H1 (cell line): ENCODE data around the gene ZNF512B. TPM values are rescaled to one million over a fixed set of nuclear protein-coding genes. Genes with fewer than 3 reads are reported as not detected.

ENCODE experiments used
- CTCF ChIA-PET: fragments of 300-600 bp; sonication (Branson Sonifier 250); formaldehyde crosslinking; loops from one replicate; lab custom pipeline; 2021; ENCODE audit not compliant: partially characterized antibody; lab: Charles Lee
- POLR2A ChIA-PET: fragments of 300-600 bp; sonication (Branson Sonifier 250); formaldehyde crosslinking; loops from one replicate; lab custom pipeline; 2021; ENCODE audit warnings: inconsistent platforms; ENCODE audit not compliant: partially characterized antibody; lab: Charles Lee
- DNase-seq, 2 experiments: peaks; one replicate each; pipeline versions ENCODE4 v3.0.0 to v3.0.0-alpha.2; 2010 to 2022; ENCODE audit warnings: low spot score in 2 of 2, low read depth in 1 of 2, mixed read lengths in 1 of 2
- FAIRE-seq: peaks from 2 replicates; lab custom pipeline; 2011; peaks lifted over from hg19 to GRCh38; lab: Jason Lieb, UNC
- H2AFZ ChIP-seq: 2 replicates; pipeline ENCODE4 v1.8.1; 2012; ENCODE audit warnings: low read length, inconsistent platforms
- H2AK5ac ChIP-seq: 2 replicates; pipeline ENCODE4 v1.6.1; 2013; ENCODE audit warnings: low read depth, low read length
- H2BK120ac ChIP-seq: replicated peaks from 2 replicates; pipeline ENCODE3; 2013; ENCODE audit warnings: low read depth, low read length, inconsistent platforms
- H2BK12ac ChIP-seq: 2 replicates; pipeline ENCODE4 v1.6.1; 2013; ENCODE audit warnings: low read depth, low read length
- H2BK15ac ChIP-seq: 2 replicates; pipeline ENCODE4 v1.6.1; 2013; ENCODE audit warnings: low read length
- H2BK20ac ChIP-seq: 2 replicates; pipeline ENCODE4 v1.6.1; 2013; ENCODE audit warnings: low read length
- H2BK5ac ChIP-seq: 2 replicates; pipeline ENCODE4 v1.6.1; 2013; ENCODE audit warnings: low read depth, low read length
- H3K14ac ChIP-seq: 2 replicates; pipeline ENCODE4 v1.6.1; 2013; ENCODE audit warnings: inconsistent platforms; ENCODE audit not compliant: insufficient read length
- H3K18ac ChIP-seq: 2 replicates; pipeline ENCODE4 v1.6.1; 2013; ENCODE audit warnings: low read length; ENCODE audit errors: extremely low read depth
- H3K23ac ChIP-seq: 2 replicates; pipeline ENCODE4 v1.6.1; 2013; ENCODE audit warnings: inconsistent platforms; ENCODE audit not compliant: insufficient read length
- H3K23me2 ChIP-seq: 2 replicates; pipeline ENCODE4 v1.6.1; 2013; ENCODE audit warnings: low read depth, low read length
- H3K27ac ChIP-seq: 2 replicates; pipeline ENCODE4 v1.6.1; 2011; ENCODE audit warnings: low read depth, low read length, inconsistent platforms
- H3K27me3 ChIP-seq, 4 experiments: replicated peaks in 1 of 4; 1 replicate in 1 of 4; 2 replicates in 3 of 4; pipeline versions ENCODE4 v1.6.1 to v1.8.1; 2011 to 2013; ENCODE audit warnings: low read length in 3 of 4, mild to moderate bottlenecking in 3 of 4, inconsistent platforms in 2 of 4, mixed read lengths in 2 of 4, moderate library complexity in 1 of 4; ENCODE audit not compliant: control insufficient read depth in 3 of 4, insufficient read depth in 3 of 4; ENCODE audit errors: extremely low read depth in 1 of 4
- H3K36me3 ChIP-seq, 4 experiments: 2 replicates each; pipeline versions ENCODE4 v1.6.1 to v1.8.1; 2011 to 2013; ENCODE audit warnings: mild to moderate bottlenecking in 4 of 4, low read length in 3 of 4, moderate library complexity in 2 of 4, control low read depth in 1 of 4, inconsistent platforms in 1 of 4; ENCODE audit not compliant: insufficient read depth in 4 of 4, control insufficient read depth in 2 of 4
- H3K4ac ChIP-seq: replicated peaks from 2 replicates; pipeline ENCODE3; 2013; ENCODE audit warnings: low read length, low read depth, mixed read lengths, inconsistent platforms; ENCODE audit not compliant: insufficient read length
- H3K4me1 ChIP-seq, 4 experiments: replicated peaks in 1 of 4; 1 replicate in 1 of 4; 2 replicates in 3 of 4; pipeline versions ENCODE4 v1.6.1 to v1.8.1; 2011 to 2013; ENCODE audit warnings: low read length in 3 of 4, inconsistent platforms in 2 of 4, mixed read lengths in 1 of 4; ENCODE audit not compliant: insufficient read depth in 4 of 4, control insufficient read depth in 3 of 4
- H3K4me2 ChIP-seq, 2 experiments: 2 replicates each; pipeline versions ENCODE4 v1.6.1 to v1.8.1; 2011 to 2013; ENCODE audit warnings: low read depth in 2 of 2, low read length in 2 of 2, control low read depth in 1 of 2, inconsistent platforms in 1 of 2, mild to moderate bottlenecking in 1 of 2; ENCODE audit not compliant: insufficient read depth in 1 of 2
- H3K4me3 ChIP-seq, 4 experiments: fragments of 200-600, 300-600 bp in 1 of 4; sonication (generic), shearing (Covaris generic), sonication (Bioruptor Twin) in 1 of 4; 2 replicates each; pipeline versions ENCODE4 v1.5.1 to v1.8.1; 2011 to 2016; ENCODE audit warnings: low read length in 4 of 4, low read depth in 3 of 4, control low read depth in 2 of 4, inconsistent platforms in 2 of 4, mild to moderate bottlenecking in 2 of 4, mixed read lengths in 1 of 4, moderate library complexity in 1 of 4; ENCODE audit not compliant: insufficient read depth in 2 of 4; ENCODE audit errors: extremely low read depth in 1 of 4
- H3K56ac ChIP-seq: replicated peaks from 2 replicates; pipeline ENCODE3; 2013; ENCODE audit warnings: low read depth, mild to moderate bottlenecking, mixed read lengths, low read length, inconsistent platforms; ENCODE audit not compliant: insufficient read length
- H3K79me1 ChIP-seq: 2 replicates; pipeline ENCODE4 v1.6.1; 2013; ENCODE audit warnings: low read depth, low read length, control low read depth
- H3K79me2 ChIP-seq, 2 experiments: 2 replicates each; pipeline versions ENCODE4 v1.6.1 to v1.8.1; 2012 to 2013; ENCODE audit warnings: low read length in 2 of 2, mild to moderate bottlenecking in 2 of 2, inconsistent platforms in 1 of 2; ENCODE audit not compliant: insufficient read depth in 2 of 2, control insufficient read depth in 1 of 2
- H3K9ac ChIP-seq, 4 experiments: replicated peaks in 1 of 4; 1 replicate in 1 of 4; 2 replicates in 3 of 4; pipeline versions ENCODE4 v1.6.1 to v1.8.1; 2011 to 2013; ENCODE audit warnings: low read depth in 3 of 4, low read length in 3 of 4, control low read depth in 2 of 4, mild to moderate bottlenecking in 2 of 4, moderate library complexity in 2 of 4, inconsistent platforms in 1 of 4; ENCODE audit errors: extremely low read depth in 1 of 4
- H3K9me3 ChIP-seq, 2 experiments: 2 replicates each; pipeline versions ENCODE4 v1.6.1 to v1.8.1; 2012 to 2013; ENCODE audit warnings: mild to moderate bottlenecking in 2 of 2, moderate library complexity in 2 of 2, control low read depth in 1 of 2, inconsistent platforms in 1 of 2, low read depth in 1 of 2, low read length in 1 of 2, mixed read lengths in 1 of 2; ENCODE audit not compliant: insufficient read depth in 2 of 2
- H4K20me1 ChIP-seq, 2 experiments: replicated peaks in 1 of 2; 2 replicates each; pipeline versions ENCODE3 to v1.8.1; 2011 to 2013; ENCODE audit warnings: inconsistent platforms in 2 of 2, low read length in 2 of 2, mild to moderate bottlenecking in 1 of 2; ENCODE audit not compliant: insufficient read depth in 2 of 2, control insufficient read depth in 1 of 2
- H4K5ac ChIP-seq: 2 replicates; pipeline ENCODE4 v1.6.1; 2013; ENCODE audit warnings: low read length, low read depth, mixed read lengths, inconsistent platforms; ENCODE audit not compliant: insufficient read length
- H4K8ac ChIP-seq: 2 replicates; pipeline ENCODE4 v1.8.0; 2013; ENCODE audit warnings: mild to moderate bottlenecking, moderate library complexity, low read length, inconsistent platforms; ENCODE audit not compliant: insufficient read depth; ENCODE audit errors: extremely low read depth
- H4K91ac ChIP-seq: replicated peaks from 2 replicates; pipeline ENCODE3; 2013; ENCODE audit warnings: low read length, mixed read lengths, inconsistent platforms; ENCODE audit not compliant: insufficient read length
- TCF12 ChIP-seq: IDR thresholded peaks from 2 replicates; pipeline ENCODE4 v1.6.1; 2011; ENCODE audit warnings: low read depth, mild to moderate bottlenecking, low read length
- ZNF274 ChIP-seq: IDR thresholded peaks from 2 replicates; pipeline ENCODE4 v1.7.0; 2012; ENCODE audit warnings: low read length, borderline replicate concordance; ENCODE audit errors: extremely low read depth
- WGBS, 2 experiments: shearing (Covaris generic) in 1 of 2; methylation state at CpG; one replicate each; pipeline versions ENCODE4 v1.1.6 to v1.1.7; 2013 to 2015; ENCODE audit warnings: low lambda C conversion rate in 2 of 2, mixed read lengths in 2 of 2, inconsistent platforms in 1 of 2, low coverage in 1 of 2, missing lambda C conversion rate in 1 of 2; ENCODE audit not compliant: insufficient replicate concordance in 2 of 2, insufficient coverage in 1 of 2, insufficient read length in 1 of 2; ENCODE audit errors: extremely low coverage in 1 of 2, missing lambda C conversion rate in 1 of 2; 5-methylcytosine and 5-hydroxymethylcytosine counted together
- polyA plus RNA-seq, 7 experiments: library from polyadenylated mRNA; depleted of rRNA in 3 of 7; stranded (reverse) in 5 of 7; unstranded in 2 of 7; fragments of >200 nt in 5 of 7; fragments of 200-250 nt in 2 of 7; gene quantifications; 1 replicate in 5 of 7; 2 replicates in 1 of 7; 4 replicates in 1 of 7; pipeline versions ENCODE4 v1.2.1 to v1.2.3, GENCODE V29; 2011 to 2013; ENCODE audit warnings: missing spikeins in 2 of 7, mixed read lengths in 2 of 7
- total RNA-seq: library from RNA; stranded (reverse); fragmentation: NEBNext Ultra II Directional; extraction: Animal tissue kit (Norgen Biotek cat#: 25700); gene quantifications from 2 replicates; pipeline ENCODE4 v1.2.1, GENCODE V29; 2021

ZNF512B gene
- total and polyA plus RNA-seq, 2 of the 8 experiments (the other 6 are each of a cell fraction or from before 2014, with no cell fraction given) = 7.3 to 26.6 TPM

GRCh38 chr20:64003960-64004725 lies 34.4 kb upstream of the ZNF512B start:
- TF ChIP-seq TCF12 = no peak
- no peak for TF ChIP-seq ZNF274
- TF ChIP-seq, all 59 proteins: peak for 0
- Histone ChIP-seq H3K4me3 (no peak overlapping the region), H3K79me1 (peaks cover 7% of the 10 kb centered on the region), H3K23me2 (no peaks in the 10 kb centered on the region), H3K27me3 (no peaks in the 10 kb centered on the region), H3K56ac (no peak overlapping the region), H3K36me3 (peaks cover 11 to 52% (median 30%) of the 10 kb centered on the region in 4 experiments), H4K20me1 (peaks cover 11 to 15% of the 10 kb centered on the region in 2 experiments), H3K9me3 (no peaks in the 10 kb centered on the region), H2BK15ac (no peak overlapping the region), H3K9ac (no peak overlapping the region), H2BK20ac (no peak overlapping the region), H2BK5ac (no peak overlapping the region), H3K4me2 (no peak overlapping the region), H3K18ac (no peak overlapping the region), H4K5ac (no peak overlapping the region), H2BK120ac (no peak overlapping the region), H2BK12ac (no peak overlapping the region), H3K23ac (no peak overlapping the region), H2AFZ (no peak overlapping the region), H3K14ac (no peak overlapping the region), H3K79me2 (peaks cover 0 to 5% of the 10 kb centered on the region in 2 experiments; a peak in 2 of 4 replicates), H3K27ac (no peak overlapping the region), H4K8ac (no peak overlapping the region), H3K4me1 (0 out of 7 replicates have a peak, but pooled peaks cover 0 to 2% (median 0%) of the 10 kb centered on the region in 4 experiments), H4K91ac (no peak overlapping the region), H2AK5ac (no peak overlapping the region), H3K4ac (no peak overlapping the region)
- POLR2A ChIA-PET = interaction anchor here (1.4 kb wide), 1 partner anchor 14 kb away, joined by 3 read pairs; no protein-coding TSS in a partner anchor
- DNase-seq (no peak), FAIRE-seq (no peak)
- 84% methylated on average over 7 of the region's 7 CpGs; no CpG with 5 or more reads in 1 of the 2 experiments for WGBS, 2 experiments
- CTCF ChIA-PET = interaction anchor here (1.5 kb wide), 1 partner anchor 53 kb away, joined by 3 read pairs; no protein-coding TSS in a partner anchor
